Mammary epithelial cell (primary cell): ENCODE measurements around the gene DZIP1.

Experiments
- EZH2 ChIP-seq: IDR thresholded peaks from 2 replicates; pipeline ENCODE4 v1.6.1; 2012; ENCODE audit warnings: low read length, inconsistent platforms, borderline replicate concordance
- TF ChIP-seq, protein P1 (sequence below), 2 donors: IDR thresholded peaks in 1 of 2; conservative IDR thresholded peaks in 1 of 2; 2 replicates each; pipeline ENCODE4 v1.5.1; 2011 to 2012; ENCODE audit warnings: inconsistent platforms in 2 of 2, low read length in 2 of 2, mild to moderate bottlenecking in 2 of 2, control low read depth in 1 of 2, low read depth in 1 of 2; ENCODE audit not compliant: insufficient read depth in 1 of 2; ENCODE audit errors: extremely low read depth in 1 of 2

DNA sequence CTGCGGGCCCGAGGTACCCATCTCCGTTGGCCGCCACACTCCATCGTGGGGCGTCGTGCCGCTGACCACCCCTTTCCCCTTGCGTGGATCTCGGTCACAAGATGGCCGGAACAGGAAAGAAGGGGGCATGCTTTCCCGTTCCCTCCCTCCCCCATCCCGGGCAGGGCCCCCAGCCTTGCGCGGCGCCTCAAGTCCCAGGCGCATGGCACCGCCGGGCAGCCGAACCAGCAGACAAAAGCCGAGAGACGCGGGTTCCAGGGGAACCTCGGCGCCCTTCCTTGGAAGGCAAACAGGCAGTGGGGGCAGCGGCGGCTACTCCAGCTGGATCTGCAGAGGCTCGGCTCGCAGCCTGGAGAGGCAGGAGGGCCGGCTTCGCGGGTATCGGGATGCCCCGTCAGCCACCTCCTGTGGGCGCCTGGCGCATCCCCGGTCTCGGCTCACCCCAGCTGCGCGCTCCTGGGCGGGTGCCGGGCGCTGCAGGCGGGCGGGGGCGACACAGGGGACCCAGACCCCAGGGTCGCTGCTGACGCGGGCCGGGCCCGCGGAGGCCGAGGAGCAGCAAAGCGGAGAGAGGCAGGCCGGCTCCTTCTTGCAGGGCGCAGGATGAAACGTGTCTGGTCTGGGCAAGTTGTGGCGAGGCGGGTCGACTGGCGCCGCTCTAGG, 439 bp downstream of the DZIP1 start:
- TF ChIP-seq, protein P1, sequence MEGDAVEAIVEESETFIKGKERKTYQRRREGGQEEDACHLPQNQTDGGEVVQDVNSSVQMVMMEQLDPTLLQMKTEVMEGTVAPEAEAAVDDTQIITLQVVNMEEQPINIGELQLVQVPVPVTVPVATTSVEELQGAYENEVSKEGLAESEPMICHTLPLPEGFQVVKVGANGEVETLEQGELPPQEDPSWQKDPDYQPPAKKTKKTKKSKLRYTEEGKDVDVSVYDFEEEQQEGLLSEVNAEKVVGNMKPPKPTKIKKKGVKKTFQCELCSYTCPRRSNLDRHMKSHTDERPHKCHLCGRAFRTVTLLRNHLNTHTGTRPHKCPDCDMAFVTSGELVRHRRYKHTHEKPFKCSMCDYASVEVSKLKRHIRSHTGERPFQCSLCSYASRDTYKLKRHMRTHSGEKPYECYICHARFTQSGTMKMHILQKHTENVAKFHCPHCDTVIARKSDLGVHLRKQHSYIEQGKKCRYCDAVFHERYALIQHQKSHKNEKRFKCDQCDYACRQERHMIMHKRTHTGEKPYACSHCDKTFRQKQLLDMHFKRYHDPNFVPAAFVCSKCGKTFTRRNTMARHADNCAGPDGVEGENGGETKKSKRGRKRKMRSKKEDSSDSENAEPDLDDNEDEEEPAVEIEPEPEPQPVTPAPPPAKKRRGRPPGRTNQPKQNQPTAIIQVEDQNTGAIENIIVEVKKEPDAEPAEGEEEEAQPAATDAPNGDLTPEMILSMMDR (conservative IDR thresholded peaks at IDR 0.05 in 1 of 2, IDR thresholded peaks at IDR 0.05 in 1 of 2; ENCODE audit: extremely low read depth in 1 of 2, insufficient read depth in 1 of 2, low read depth in 1 of 2, low read length in 2 of 2): no peak
- TF ChIP-seq EZH2: no peak
